Endodermal cell (in vitro differentiated cells): ENCODE measurements around the gene SLC36A4. TPM values are rescaled to one million over a fixed set of nuclear protein-coding genes. Genes with fewer than 3 reads are reported as not detected.
"Not testable (repeated sequence)": the region's sequence is repeated elsewhere in the genome, so short reads cannot be mapped to it uniquely, and the experiment has no call there.

Experiments
- DNase-seq: peaks from one replicate; pipeline ENCODE4 v3.0.0-alpha.2; 2017
- H3K27ac ChIP-seq: 2 replicates; pipeline ENCODE4 v1.5.1; 2013; ENCODE audit warnings: mild to moderate bottlenecking, low read depth, low read length, moderate library complexity
- H3K27me3 ChIP-seq: 2 replicates; pipeline ENCODE4 v1.6.1; 2013; ENCODE audit warnings: mild to moderate bottlenecking, low read length, moderate library complexity; ENCODE audit not compliant: insufficient read depth, control insufficient read depth, poor library complexity, severe bottlenecking
- H3K36me3 ChIP-seq: 2 replicates; pipeline ENCODE4 v1.7.0; 2013; ENCODE audit warnings: mild to moderate bottlenecking, low read length, moderate library complexity; ENCODE audit not compliant: control insufficient read depth, insufficient read depth
- H3K4me1 ChIP-seq: one replicate; pipeline ENCODE4 v1.7.0; 2013; ENCODE audit warnings: low read length; ENCODE audit not compliant: control insufficient read depth, insufficient read depth
- H3K4me3 ChIP-seq: 2 replicates; pipeline ENCODE4 v1.5.1; 2013; ENCODE audit warnings: mild to moderate bottlenecking, low read length, moderate library complexity
- H3K9ac ChIP-seq: 2 replicates; pipeline ENCODE4 v1.6.1; 2013; ENCODE audit warnings: mild to moderate bottlenecking, low read length, moderate library complexity; ENCODE audit not compliant: poor library complexity, severe bottlenecking; ENCODE audit errors: extremely low read depth
- H3K9me3 ChIP-seq: 2 replicates; pipeline ENCODE4 v1.6.1; 2013; ENCODE audit warnings: mild to moderate bottlenecking, low read length, moderate library complexity; ENCODE audit not compliant: control insufficient read depth
- H3K27ac Mint-ChIP-seq: 2 replicates; pipeline ENCODE4 v1.8.0; 2020; ENCODE audit warnings: mixed read lengths
- H3K27me3 Mint-ChIP-seq: 2 replicates; pipeline ENCODE4 v1.8.0; 2021; ENCODE audit warnings: mild to moderate bottlenecking, mixed read lengths; ENCODE audit not compliant: insufficient read depth
- H3K36me3 Mint-ChIP-seq: 2 replicates; pipeline ENCODE4 v1.8.0; 2020; ENCODE audit warnings: low read depth, mixed read lengths
- H3K4me1 Mint-ChIP-seq: 2 replicates; pipeline ENCODE4 v1.8.0; 2020; ENCODE audit warnings: mixed read lengths
- H3K4me3 Mint-ChIP-seq: 2 replicates; pipeline ENCODE4 v1.8.0; 2020; ENCODE audit warnings: mild to moderate bottlenecking, moderate library complexity, mixed read lengths
- H3K9me3 Mint-ChIP-seq: 2 replicates; pipeline ENCODE4 v1.8.0; 2020; ENCODE audit warnings: mild to moderate bottlenecking, mixed read lengths
- CTCF ChIP-seq: fragments of 200-600 bp; sonication (generic); conservative IDR thresholded peaks from 2 replicates; pipeline ENCODE4 v1.5.0; 2021; ENCODE audit warnings: antibody characterized with exemption, mild to moderate bottlenecking
- WGBS, 2 experiments: methylation state at CpG; one replicate each; pipeline versions ENCODE4 v1.1.5 to v1.1.7; 2013; ENCODE audit warnings: missing lambda C conversion rate in 2 of 2, mixed read lengths in 1 of 2; ENCODE audit not compliant: insufficient coverage in 1 of 2, insufficient read length in 1 of 2; 5-methylcytosine and 5-hydroxymethylcytosine counted together
- long read RNA-seq, 4 experiments: library from polyadenylated mRNA in 2 of 4; library from RNA in 1 of 4; library from capped mRNA in 1 of 4; stranded (forward) in 3 of 4; unstranded in 1 of 4; transcript quantifications; one replicate each; pipeline ENCODE4 v2.0.0, GENCODE V29; 2020 to 2021; ENCODE audit warnings: inconsistent platforms in 1 of 4
- polyA plus RNA-seq, 2 experiments: library from polyadenylated mRNA; stranded (reverse); fragments of 50-300 nt; gene quantifications; one replicate each; pipeline ENCODE4 v1.2.3, GENCODE V29; 2013
- total RNA-seq, 2 donors: library from RNA; stranded (reverse); fragmentation: NEBNext Ultra II Directional in 1 of 2; extraction: Animal tissue kit (Norgen Biotek cat#: 25700) in 1 of 2; gene quantifications; 2 replicates in 1 of 2; 3 replicates in 1 of 2; pipeline ENCODE4 v1.2.1, GENCODE V29; 2021

SLC36A4 gene
- total RNA-seq: 10 to 100 TPM; 31.7 to 47.5 TPM
- 37.5 TPM for polyA plus RNA-seq (2013, experiment 1 of 2)
- 32.6 TPM for polyA plus RNA-seq (2013, experiment 2 of 2)
- long read RNA-seq, experiment 1, full-length matches to known transcripts: 6 of 21 reads
- long read RNA-seq, experiment 1, partial matches to known transcripts: 1 of 21 reads
- long read RNA-seq, experiment 1, other reads (novel, unspliced or antisense): 14 of 21 reads
- long read RNA-seq, experiment 2, full-length matches to known transcripts: 54 of 91 reads
- long read RNA-seq, experiment 2, partial matches to known transcripts: 9 of 91 reads
- long read RNA-seq, experiment 2, other reads (novel, unspliced or antisense): 28 of 91 reads
- long read RNA-seq, experiment 3, full-length matches to known transcripts: 40 of 58 reads
- long read RNA-seq, experiment 3, partial matches to known transcripts: 2 of 58 reads
- long read RNA-seq, experiment 3, other reads (novel, unspliced or antisense): 16 of 58 reads
- long read RNA-seq, experiment 4, full-length matches to known transcripts: 18 of 37 reads
- long read RNA-seq, experiment 4, partial matches to known transcripts: 10 of 37 reads
- long read RNA-seq, experiment 4, other reads (novel, unspliced or antisense): 9 of 37 reads

- H3K9me3 ChIP-seq: no peaks in the 10 kb centered on the region
- H3K27ac ChIP-seq: peak within 1 kb of the TSS; percentile 91
- peaks cover 3% of the 10 kb centered on the region for H3K27me3 Mint-ChIP-seq
- no peaks in the 10 kb centered on the region for H3K36me3 Mint-ChIP-seq
- peak within 1 kb of the TSS; percentile 98 for H3K4me3 ChIP-seq
- DNase-seq: peak; percentile 97
- 0% methylated on average over 11 to 81 of the region's 81 CpGs for WGBS, 2 experiments
- peaks cover 1% of the 10 kb centered on the region for H3K4me1 ChIP-seq
- H3K9ac ChIP-seq: peak within 1 kb of the TSS; percentile 92
- H3K4me3 Mint-ChIP-seq: peak within 1 kb of the TSS; percentile 98
- H3K27me3 ChIP-seq: no peaks in the 10 kb centered on the region
- H3K36me3 ChIP-seq: no peaks in the 10 kb centered on the region
- H3K27ac Mint-ChIP-seq: peak within 1 kb of the TSS; percentile 99
- H3K4me1 Mint-ChIP-seq: peaks cover 8% of the 10 kb centered on the region
- no peak for TF ChIP-seq CTCF
- H3K9me3 Mint-ChIP-seq: no peaks in the 10 kb centered on the region
Observed at GRCh38 chr11:93197380-93198214, at the start of gene SLC36A4. TSS of gene SLC36A4 (minus strand) at chr11:93197991. CDS start at chr11:93197832, 159 bp downstream.

GRCh38 chr11:93246790-93247189, 49.0 kb upstream of the SLC36A4 start:
- 60 to 94% methylated on average over 1 to 3 of the region's 3 CpGs for WGBS, 2 experiments
- not testable (repeated sequence) for H3K36me3 ChIP-seq, H3K27me3 Mint-ChIP-seq, H3K4me3 ChIP-seq, H3K4me3 Mint-ChIP-seq, DNase-seq, H3K4me1 ChIP-seq, H3K36me3 Mint-ChIP-seq, H3K9me3 ChIP-seq, H3K27ac ChIP-seq, H3K27ac Mint-ChIP-seq, H3K9ac ChIP-seq, H3K27me3 ChIP-seq, H3K9me3 Mint-ChIP-seq
- H3K4me1 Mint-ChIP-seq: peaks cover 12% of the 10 kb centered on the region

- peaks cover 2% of the 10 kb centered on the region for H3K4me1 Mint-ChIP-seq
- H3K36me3 ChIP-seq: no peaks in the 10 kb centered on the region
- peaks cover 1% of the 10 kb centered on the region for H3K4me1 ChIP-seq
- WGBS, 2 experiments: 57% methylated on average over 1 of the region's 1 CpG; no CpG with 5 or more reads in 1 of the 2 experiments
- peaks cover 2% of the 10 kb centered on the region for H3K27me3 Mint-ChIP-seq
- H3K4me3 ChIP-seq: no peak overlapping the region
- H3K27me3 ChIP-seq: no peaks in the 10 kb centered on the region
- H3K27ac ChIP-seq: no peak overlapping the region
- no peak for DNase-seq
- H3K27ac Mint-ChIP-seq: no peak overlapping the region
- no peak overlapping the region for H3K4me3 Mint-ChIP-seq
- H3K9ac ChIP-seq: no peak overlapping the region
- TF ChIP-seq CTCF: no peak
- no peaks in the 10 kb centered on the region for H3K9me3 ChIP-seq
- H3K36me3 Mint-ChIP-seq: no peaks in the 10 kb centered on the region
- H3K9me3 Mint-ChIP-seq: peaks cover 3% of the 10 kb centered on the region
Observed at GRCh38 chr11:93244018-93244417, 46.2 kb upstream of the SLC36A4 start.
